NCI-H2081 treated with DMSO at 0.1 percent for 48 hours (cell line): ENCODE measurements around the gene RNF220.
"Not testable (repeated sequence)": the region's sequence is repeated elsewhere in the genome, so short reads cannot be mapped to it uniquely, and the experiment has no call there.

Experiments used
- DNase-seq: peaks from one replicate; lab custom pipeline; 2025; lab: John Stamatoyannopoulos, UW

The RNF220 gene

DNA sequence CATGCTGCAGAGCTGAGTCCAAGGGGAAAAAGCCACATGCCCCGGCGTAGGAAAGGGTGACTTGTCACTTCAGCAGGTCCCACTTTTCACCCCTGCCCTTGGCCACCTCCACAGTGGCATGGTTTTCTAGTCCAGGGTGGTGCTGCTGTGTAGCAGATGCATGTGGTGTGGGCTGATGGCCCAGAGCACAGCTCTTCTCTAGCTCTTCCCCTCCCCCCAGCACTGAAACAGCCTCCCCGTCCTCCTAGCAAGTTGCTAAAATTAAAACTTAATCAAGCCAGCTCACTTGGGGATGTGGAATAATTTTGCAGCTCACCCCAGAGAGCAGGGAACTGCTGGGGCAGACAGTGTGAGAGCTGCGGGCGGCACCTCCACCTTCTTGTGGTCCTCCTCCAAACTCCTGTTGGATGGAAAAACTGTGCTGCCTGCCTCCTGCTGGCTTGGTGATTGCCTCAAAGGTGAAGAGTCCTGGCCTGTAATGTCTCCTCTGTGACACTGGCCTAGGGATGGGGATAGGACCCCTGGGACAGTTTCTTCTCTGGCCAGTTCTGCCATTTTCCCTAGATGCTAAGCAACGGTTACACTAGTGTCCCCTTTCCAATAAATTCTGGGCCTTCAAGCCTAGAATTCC lies 91.6 kb downstream of the RNF220 start:
- no peak for DNase-seq

DNA sequence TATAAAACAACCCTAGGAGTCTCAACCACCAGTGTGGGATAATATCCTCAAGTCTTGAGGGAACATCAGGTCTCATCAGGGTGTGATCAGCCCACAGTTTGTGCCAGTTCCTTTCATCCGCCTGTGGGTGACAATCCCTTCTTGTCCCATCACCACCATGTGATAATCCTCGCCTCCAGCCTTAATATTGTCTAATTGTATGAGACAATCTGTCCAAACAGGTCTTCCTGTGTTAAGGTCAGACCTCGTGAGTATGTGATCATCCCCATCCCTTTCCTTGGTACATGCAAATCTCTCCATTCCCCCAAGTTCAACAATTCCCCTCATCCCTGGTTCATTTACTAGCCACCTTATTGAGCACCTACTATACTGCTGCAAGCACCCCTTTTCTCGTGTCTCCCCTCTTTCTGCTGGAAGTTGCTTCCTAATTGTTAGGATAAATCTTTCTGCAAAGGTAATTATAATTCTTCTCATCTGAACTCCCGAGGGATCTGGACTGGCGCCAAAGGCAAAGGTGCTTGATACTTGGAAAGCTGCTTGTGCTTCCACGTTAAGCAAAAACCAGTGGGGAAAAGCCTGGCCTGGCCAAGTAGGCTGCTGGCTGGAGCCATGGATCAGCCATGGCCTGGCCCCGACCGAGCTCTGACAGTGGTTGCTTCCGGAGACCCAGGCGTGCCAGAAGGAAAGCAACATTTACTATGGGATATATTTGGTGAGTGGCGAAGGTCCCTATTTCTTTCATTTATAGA lies 92.5 kb downstream of the RNF220 start:
- no peak for DNase-seq

DNA sequence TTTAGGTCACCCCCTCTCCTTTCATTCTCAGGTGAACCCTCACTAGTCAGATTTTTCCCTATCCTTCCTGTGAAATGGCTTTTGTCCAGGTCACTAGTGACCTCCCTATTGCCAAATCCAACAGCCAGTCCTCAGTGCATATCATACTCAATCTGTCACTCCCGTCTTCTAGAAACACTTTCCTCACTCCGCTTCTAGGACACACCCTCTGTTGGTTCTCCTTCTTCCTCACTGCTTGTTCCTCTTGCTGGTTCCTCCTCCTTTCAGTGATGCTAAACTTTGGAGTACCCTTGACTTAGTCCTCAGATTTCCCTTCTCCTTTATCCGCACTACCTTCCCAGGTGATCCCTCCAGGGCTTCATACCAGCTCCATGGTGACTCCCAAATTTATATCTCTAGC lies 94.3 kb downstream of the RNF220 start:
- no peak for DNase-seq

DNA sequence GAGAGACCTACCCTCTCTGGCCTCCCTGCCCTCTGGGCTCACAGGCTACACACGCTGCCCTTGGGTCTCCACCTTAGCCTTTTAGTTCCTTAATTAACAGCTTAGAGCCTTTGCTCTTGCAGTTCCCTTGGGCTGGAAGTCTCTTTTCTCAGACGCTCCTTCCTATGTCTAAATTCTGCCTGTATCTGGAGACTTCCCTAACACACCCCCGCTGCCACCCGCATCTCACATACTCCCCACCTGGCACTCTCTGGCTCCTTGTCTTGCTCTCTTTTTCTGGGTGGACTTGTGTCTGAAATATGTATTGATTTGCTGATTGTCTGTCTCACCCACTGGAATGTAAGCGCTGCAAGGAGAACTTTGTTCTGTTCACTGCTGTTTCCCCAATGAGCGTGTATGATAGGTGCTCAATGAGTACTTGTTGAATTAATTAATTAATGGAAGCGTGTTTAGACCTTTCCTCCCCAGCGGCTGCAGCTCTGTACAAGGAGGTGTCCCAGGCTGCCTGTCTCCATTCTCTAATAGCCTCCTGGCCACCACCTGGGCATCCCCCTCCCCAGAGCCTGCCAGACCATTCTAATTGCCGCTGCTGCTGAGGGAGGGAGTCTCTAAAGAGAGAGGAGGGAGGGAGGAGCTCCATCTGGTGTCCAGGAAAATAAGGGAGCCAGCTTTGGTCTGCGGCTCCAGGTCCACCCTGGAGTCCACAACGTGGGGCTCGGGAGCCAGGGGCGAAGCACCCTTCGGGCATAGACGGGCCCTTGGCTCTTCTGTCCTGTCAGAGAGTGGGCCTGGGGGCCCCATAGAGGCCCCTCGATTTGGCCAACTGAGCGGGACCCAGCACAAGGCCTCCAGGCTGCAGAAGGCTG lies 95.4 kb downstream of the RNF220 start:
- DNase-seq = no peak

DNA sequence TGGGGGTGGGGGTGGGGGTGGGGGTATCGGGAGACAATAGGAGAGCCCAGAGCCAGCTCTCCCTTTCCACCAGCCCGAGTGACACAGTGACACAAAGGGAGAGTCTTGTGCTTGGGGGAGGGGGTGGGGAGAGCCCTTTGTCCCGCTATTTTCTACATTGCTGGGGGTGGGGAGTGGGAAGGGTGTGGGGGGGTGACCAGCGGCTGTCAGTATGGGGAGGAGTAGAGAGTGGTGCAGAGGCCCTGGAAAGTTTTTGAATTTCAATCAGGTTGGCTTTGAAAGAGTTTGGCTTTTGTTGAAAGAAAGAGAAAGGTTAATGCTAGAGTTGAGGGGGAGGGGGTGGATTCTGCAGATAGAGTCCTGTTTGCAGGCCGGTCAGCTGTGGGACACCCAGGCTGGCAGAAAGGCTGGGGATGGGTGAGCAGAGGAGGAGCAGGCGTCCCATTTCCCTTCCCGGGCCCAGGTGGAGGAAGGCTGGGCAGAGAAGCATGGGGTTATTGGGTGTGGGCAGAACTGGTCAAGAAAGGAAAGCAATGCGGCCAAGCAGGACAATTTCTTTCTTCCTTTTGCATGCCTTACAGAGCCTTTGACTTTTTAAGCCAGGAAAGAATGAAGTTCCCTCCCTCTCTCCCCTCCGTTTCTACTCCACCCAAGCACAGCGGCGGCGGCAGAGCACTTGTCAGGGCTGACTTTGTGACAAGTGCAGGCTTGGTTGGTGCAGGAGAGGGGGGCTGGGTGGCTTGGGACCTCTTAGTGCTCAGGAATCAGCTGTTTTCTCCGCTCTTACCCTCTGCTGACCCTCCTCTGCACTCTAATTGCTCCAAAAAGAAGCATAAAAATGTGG lies 96.2 kb downstream of the RNF220 start:
- no peak for DNase-seq

DNA sequence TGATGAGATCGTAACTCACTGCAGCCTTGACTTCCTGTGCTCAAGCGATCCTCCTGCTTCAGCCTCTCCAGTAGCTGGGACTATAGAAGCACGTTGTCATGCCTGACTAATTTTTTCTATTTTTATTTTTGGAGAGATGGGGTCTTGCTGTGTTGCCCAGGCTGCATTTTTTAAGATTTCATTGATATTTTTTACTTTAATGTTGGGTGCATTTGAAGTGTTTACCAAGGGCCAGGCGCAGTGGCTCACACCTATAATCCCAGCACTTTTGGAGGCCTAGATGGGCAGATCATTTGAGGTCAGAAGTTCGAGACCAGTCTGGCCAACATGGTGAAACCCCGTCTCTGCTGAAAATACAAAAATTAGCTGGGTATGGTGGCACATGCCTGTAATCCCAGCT lies 97.8 kb downstream of the RNF220 start:
- not testable (repeated sequence) for DNase-seq

DNA sequence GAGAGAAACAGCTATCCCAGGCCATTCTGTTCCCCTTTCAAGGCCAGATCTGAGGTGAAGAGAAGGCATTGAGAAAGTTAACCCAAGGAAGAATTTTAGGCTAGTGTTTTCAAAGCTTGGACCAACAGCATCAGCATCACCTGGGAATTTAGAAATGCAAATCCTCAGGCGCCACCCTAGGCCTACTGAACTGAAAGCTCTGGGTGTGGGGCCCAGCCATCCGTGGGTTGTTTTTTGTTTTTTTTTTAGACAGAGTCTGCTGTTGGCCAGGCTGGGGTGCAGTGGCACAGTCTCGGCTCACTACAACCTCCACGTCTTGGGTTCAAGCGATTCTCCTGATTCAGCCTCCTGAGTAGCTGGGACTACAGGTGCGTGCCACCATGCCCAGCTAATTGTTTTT lies 98.6 kb downstream of the RNF220 start:
- no peak for DNase-seq

DNA sequence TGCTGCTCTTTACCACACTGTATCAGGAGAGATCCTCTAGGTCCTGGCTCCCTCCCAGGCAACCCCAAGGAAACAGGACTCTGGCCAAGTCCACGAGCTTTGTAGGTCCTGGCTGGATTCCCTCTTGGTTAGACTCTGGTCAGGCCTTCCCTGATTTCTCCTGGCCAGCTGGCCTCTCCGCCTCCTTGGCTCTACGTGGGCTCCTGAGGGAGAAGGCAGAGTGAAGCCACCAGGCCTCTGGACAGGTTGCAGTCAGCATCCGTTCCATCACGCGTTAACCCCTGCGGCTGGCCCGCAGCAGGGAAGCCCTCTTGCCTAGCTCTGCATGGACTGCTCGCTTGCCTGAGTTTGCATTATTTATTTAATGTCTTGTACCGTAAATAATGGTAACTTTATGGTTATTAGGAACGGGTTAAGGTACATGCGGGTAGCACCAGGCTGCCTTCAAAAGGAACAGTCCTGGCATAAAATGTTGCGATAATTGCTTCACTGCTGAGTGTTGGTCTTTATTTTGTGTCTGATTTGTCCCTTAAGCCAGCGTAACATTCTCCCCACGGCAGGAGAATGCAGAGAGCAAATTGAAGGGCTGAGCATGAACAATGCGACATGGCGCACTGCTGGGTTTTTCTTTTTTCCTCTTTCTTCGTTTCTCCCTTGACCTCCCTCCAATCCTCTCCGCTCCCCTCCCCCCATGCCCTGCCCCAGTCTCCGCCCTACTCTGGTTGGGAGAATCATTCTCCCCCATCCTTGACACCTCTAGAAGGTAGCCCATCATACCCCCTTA lies 100.3 kb downstream of the RNF220 start:
- no peak for DNase-seq

DNA sequence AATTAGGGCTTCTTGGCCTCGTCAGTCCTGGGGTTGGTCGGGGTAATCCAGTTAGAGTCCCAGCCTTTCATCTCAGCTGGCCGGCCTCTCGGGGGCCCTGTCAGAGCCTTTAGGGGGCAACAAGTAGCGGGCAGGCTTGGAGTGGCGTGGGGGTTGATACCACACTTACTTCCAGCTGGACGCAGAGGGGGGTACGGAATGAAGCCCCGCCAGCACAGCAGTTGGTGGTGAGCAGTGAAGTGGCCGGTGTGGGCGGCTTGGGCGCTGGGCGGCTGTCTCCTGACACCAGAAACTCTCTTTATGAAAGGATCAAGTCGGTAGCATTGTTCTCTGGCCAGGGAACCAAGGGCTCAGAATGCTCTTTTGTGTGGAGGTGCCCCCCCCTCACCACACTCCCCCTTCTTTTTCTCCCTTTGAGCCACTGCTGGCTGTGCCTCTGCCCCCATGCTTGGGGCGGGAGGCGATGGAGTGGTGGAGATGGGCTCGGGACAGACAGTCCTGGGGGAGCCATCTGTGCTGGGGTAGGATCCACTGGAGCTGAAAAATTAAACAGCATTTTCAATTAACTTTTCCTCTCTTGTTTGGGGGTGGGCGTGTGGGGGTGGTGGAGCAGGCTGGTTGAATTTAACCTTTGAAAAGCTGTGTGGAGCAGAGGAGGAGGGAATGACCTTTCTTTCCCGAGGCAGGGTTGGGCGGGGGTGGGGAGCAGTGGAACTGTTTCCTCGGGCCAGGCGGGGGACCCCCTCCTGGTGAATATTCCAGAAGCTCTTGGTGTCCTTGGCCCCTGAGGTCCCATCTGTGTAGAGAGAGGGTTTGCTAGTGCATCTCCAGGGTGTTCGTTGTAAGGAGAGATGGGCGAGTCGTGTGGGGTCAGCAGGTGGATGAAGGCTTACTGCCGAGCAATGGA lies 102.7 kb downstream of the RNF220 start:
- DNase-seq = no peak

DNA sequence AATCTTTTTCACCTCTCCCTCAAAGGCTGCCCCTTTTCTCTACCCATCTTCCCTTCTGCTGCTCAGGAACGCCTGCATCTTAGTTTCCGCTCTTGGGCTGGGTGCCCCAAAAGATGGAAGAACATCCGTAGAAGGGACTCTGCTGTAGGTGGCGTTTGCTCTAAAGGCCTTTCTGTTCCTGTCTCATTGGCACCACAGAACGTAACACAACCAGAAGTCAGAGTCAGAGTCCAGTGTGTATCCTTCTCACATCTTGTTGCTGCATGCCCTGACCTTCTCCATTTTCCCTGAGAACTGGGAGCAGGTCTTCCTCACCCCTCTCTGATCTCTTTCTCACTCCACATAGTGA lies 103.3 kb downstream of the RNF220 start:
- DNase-seq = no peak

DNA sequence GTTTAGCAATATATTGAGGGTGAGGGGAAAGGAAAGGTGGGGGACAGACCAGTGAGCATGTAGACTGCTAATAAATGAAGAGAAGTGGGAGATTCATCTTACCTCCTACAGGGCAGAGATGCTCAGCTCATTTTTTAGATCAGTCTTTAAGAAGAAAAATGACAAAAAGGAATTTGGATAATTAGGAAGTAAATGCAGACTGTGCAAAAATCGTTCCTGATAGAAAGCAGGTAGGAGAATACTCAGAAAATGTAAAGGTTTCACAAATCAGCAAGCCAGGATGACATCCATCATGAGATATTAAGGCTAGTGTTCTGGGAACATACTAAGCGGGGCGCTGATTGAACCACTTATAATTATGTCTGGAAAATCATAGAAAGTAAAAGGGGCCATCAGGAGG lies 106.3 kb downstream of the RNF220 start:
- no peak for DNase-seq

DNA sequence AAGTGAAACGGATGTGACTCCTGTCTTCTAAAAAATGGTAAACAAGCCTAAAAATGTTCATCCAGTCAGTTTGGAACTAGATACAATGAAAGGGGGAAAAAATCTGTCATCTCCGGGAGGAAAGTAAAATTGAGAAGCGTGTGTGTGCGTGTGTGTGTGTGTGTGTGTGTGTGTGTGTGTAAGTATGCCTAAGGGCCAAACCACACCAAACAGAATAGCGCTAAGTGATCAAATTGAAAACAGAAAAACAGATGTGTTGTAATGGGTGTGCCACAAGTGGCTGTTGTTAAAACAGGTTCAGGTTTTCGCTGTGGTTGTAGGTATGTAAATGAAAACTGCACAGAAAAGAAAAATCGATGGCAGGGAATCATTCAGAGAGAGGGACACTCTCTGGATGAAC lies 106.7 kb downstream of the RNF220 start:
- DNase-seq = no peak

DNA sequence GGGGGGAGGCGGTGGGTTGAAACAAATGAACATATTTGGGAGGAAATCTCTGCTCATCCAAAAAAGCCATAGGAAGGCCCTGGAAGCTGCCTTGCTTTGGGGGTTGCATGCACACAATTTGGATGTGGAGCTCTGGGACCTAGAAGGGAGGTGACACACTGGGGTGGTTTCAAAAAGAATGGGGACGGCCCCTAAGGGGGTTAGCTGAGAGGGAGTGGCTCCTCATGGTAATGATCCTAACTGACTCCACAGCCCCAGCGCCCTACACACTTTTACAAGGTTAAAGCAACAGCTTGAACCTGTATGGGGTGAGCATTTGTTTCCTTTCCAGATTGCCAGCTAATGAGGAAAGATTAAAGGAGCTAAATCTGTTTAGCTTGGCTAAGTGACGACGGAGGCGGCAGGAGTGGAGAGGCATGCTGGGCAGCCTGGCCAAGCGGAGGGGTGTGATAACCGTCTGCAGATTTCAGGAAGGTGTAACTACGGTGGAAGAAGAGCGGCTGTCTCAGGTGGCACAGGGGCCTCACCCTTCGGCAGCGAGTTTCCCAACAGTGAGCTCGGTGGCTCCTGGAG lies 107.3 kb downstream of the RNF220 start:
- no peak for DNase-seq

DNA sequence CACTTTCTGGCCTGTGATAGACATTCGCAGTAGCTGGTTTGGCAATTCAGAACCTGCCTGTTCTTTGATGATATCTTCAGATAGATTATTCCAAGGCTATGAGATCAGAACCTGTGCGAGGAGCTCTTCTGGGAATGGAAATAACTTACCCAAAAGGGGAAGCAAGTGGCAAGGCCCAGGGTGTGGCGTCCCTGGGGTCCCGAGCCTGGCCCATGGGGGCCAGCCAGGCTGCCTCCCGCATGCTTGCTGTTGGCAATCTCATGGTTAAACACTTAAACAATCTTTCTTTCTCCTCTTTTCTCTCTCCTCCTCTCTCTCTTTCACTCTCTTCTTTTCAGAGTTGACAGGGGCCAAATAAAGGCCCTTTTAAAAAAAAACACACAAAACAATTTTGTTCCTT lies 108.1 kb downstream of the RNF220 start:
- DNase-seq = no peak

DNA sequence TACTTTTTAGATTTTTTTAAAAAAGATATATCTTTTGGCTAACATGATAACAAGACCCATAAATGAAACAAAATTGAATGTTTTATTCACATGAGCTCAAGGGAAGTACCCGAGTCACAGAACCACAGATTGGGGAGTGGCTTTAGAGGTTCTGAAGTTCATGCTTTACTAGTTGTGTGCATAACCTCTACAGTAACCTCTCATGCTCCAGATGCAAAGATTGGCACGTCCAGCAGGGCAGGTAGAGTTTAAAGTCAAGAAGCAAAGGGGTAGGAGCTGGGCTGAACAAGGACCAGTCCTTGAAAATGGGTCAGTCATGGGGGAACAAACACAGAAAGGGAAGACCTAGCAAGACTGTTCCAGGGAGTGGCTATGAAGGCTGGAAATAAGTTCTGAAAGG lies 109.6 kb downstream of the RNF220 start:
- DNase-seq = no peak

DNA sequence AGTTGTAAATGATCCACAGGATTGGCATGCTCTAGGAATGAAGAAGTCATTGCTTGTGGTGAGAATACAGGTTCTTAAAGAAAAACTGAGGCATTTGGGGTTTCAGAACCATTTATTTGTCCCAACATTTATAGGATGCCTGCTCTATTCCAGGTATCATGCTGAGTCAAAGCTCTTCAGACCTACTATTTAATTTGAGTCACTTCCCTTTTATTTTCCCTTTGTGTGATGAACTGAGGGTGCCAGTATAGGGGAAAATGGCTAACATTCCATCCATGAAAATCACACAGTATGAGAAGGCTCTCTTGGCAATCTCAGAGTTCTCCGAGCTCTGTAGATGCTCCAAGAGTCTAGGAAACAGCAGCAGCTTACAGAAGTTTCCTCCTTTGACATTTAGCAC lies 110.4 kb downstream of the RNF220 start:
- no peak for DNase-seq

DNA sequence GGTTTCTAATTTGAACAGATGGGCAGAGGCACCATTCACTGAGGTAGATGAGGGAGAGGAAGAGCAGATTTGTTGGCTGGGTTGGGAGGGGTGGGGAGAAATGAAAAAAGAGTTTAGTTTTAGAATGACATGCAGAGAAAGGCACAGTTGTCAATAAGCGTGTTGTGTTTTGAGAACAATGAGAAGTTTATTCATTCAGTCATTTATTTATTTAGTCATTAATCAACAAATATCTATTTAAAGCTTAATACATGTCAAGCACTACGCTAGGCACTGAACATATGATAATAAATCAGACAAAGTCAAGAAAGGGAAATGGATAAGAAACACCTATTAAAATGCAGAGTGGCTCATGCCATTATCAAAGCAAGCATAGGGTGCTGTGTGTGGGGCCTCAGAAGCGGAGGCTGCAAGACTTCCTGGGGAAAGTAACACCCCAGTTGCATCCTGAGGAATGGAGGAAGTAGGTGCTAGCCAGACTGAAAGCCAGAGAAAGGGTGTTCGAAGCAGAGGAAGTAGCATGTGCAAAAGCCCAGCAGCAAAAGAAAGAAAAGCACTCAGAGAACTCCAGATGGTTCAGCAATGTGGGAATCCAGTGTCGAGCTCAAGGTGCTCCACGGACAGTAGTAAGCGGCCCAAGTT lies 114.1 kb downstream of the RNF220 start:
- DNase-seq = no peak

DNA sequence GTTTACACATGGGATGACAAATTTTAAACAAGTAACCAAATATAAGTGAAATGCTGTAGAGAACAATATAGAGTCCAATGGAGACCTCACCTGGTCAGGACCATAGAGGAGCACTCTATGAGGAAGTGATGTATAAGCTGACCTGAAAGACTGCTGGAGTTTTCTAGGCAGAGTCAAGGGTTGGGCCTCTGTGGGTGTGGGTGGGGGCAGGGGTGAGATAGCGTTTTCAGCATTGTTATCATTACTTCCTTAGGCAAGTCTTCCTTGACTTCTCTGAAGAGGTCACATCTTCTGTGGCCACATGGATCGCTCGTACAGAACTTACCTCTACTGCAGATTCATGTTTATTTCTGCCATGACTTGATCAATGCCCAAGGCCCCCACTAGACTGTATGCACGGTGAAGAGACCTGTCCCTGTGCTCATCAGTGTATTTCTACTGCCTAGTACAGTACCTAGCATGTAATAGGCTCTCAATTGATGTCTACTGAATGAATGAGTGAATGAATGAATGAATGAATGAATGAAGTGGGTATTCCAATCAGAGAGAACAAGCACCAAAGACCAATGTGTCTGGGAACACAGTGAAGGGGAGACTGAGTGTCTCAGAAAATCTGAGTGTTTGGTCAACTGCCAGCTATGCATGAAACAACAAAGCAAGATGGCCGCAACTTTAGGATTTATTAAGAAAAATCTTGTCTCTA lies 116.5 kb downstream of the RNF220 start:
- no peak for DNase-seq
